BLaER1 treated with 17β-estradiol and CSF1 and Interleukin-3, amounts not matched to agents 10 nM and 100 nM (cell line): ENCODE data around the gene SKI.

Experiments used
- H3K27ac ChIP-seq, 11 experiments: shearing (Covaris generic); formaldehyde crosslinking; 2 replicates each; pipeline ENCODE4 v1.8.1; 2022
- H3K27me3 ChIP-seq, 11 experiments: shearing (Covaris generic); formaldehyde crosslinking; 2 replicates each; pipeline ENCODE4 v1.8.1; 2022
- H3K36me3 ChIP-seq, 11 experiments: shearing (Covaris generic); formaldehyde crosslinking; 2 replicates each; pipeline ENCODE4 v1.8.1; 2022
- H3K4me1 ChIP-seq, 10 experiments: shearing (Covaris generic); formaldehyde crosslinking; 2 replicates each; pipeline ENCODE4 v1.8.1; 2022
- H3K4me2 ChIP-seq, 11 experiments: shearing (Covaris generic); formaldehyde crosslinking; 2 replicates each; pipeline ENCODE4 v1.8.1; 2022
- H3K4me3 ChIP-seq, 10 experiments: shearing (Covaris generic); formaldehyde crosslinking; 2 replicates each; pipeline ENCODE4 v1.8.1; 2022
- H3K9ac ChIP-seq, 11 experiments: shearing (Covaris generic); formaldehyde crosslinking; 2 replicates each; pipeline ENCODE4 v1.8.1; 2022
- H3K9me3 ChIP-seq, 11 experiments: shearing (Covaris generic); formaldehyde crosslinking; replicated peaks in 1 of 11; 2 replicates each; pipeline ENCODE4 v1.8.1; 2022
- H4K20me1 ChIP-seq, 11 experiments: shearing (Covaris generic); formaldehyde crosslinking; 2 replicates each; pipeline ENCODE4 v1.8.1; 2022
- Cebpa-rat ChIP-seq, 11 experiments: shearing (Covaris generic); IDR thresholded peaks; 2 replicates each; pipeline ENCODE4 v1.8.1; 2022

The SKI gene

DNA sequence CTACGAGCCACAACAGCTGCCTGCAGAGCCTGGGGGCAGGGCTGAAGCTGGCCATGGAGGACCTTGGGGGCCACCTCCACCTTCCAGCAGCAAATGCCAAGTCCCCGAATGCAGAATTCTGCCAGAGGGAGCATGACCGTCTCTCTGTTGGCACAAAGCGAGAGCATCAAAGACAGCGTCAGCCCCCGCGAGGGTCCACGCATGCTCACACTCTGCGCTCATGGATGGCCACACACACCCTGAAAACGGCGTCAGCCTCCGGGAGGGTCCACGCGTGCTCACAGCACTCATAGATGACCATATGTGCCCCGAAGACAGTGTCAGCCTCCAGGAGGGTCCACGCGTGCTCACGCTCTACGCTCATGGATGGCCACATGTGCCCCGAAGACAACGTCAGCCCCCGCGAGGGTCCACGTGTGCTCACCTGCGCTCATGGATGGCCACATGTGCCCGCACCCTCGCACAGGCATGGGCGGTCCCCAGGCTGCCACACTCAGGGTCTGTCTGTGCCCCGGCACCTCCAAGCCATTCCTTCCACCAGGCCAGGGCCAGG lies 116.7 kb downstream of the SKI start:
- H3K27ac ChIP-seq: no peak overlapping the region
- peaks cover 0 to 7% (median 2%) of the 10 kb centered on the region in 10 experiments; a peak in 7 of 20 replicates for H3K4me1 ChIP-seq
- H3K36me3 ChIP-seq: no peaks in the 10 kb centered on the region
- no peak overlapping the region for H3K9ac ChIP-seq
- no peak for TF ChIP-seq Cebpa-rat (IDR thresholded peaks at IDR 0.05)
- no peaks in the 10 kb centered on the region; a peak in 4 of 22 replicates for H4K20me1 ChIP-seq
- no peak overlapping the region for H3K4me2 ChIP-seq
- no peaks in the 10 kb centered on the region; a peak in 1 of 22 replicates for H3K27me3 ChIP-seq
- H3K9me3 ChIP-seq: no peaks in the 10 kb centered on the region
- no peak overlapping the region for H3K4me3 ChIP-seq

DNA sequence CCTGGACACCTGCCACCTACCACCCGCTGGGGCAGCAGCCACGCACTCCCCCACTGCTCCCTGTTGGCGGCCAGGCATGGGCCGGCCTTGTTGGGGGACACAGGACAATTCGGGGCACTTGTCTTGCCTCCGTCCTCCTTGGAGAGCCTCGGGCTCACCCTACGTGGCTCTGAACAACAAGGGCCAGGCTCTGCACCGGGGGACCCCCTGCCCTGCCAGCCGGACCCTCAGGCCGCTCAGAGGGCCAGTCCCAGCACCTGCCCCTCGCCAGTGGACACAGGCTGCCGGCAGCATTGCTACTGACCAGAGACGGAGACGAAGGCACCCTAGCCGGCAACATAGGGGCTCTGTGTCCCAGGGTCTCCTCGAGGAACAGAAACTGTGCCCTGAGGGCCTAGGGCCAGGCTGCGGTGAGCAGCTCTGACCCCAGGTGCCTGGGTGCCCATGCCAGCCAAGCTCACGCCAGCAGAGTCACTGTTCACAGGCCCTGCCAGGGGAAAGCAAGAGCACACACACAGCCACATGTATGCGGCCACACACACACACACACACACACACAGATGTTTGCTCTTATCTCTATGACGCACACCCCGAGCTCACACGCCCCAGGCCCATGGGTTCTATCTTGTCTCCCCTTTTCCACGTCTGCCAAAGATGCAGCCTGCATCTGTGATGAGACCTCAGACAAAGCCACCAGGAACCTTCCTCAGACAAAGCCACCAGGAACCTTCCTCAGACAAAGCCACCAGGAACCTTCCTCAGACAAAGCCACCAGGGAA lies 117.4 kb downstream of the SKI start:
- no peaks in the 10 kb centered on the region for H3K9me3 ChIP-seq
- no peak overlapping the region for H3K4me3 ChIP-seq
- H3K4me2 ChIP-seq: no peak overlapping the region
- H4K20me1 ChIP-seq: peaks cover 0 to under 1% (median 0%) of the 10 kb centered on the region in 11 experiments; a peak in 4 of 22 replicates
- H3K4me1 ChIP-seq: peaks cover 0 to 7% (median 2%) of the 10 kb centered on the region in 10 experiments; a peak in 7 of 20 replicates
- H3K36me3 ChIP-seq: no peaks in the 10 kb centered on the region
- no peaks in the 10 kb centered on the region; a peak in 1 of 22 replicates for H3K27me3 ChIP-seq
- H3K9ac ChIP-seq: no peak overlapping the region
- TF ChIP-seq Cebpa-rat (IDR thresholded peaks at IDR 0.05): no peak
- H3K27ac ChIP-seq: no peak overlapping the region

GRCh38 chr1:2346691-2347408 lies 118.7 kb downstream of the SKI start:
- H3K4me1 ChIP-seq: peaks cover 0 to 8% (median 3%) of the 10 kb centered on the region in 10 experiments; a peak in 8 of 20 replicates
- TF ChIP-seq Cebpa-rat (IDR thresholded peaks at IDR 0.05): no peak
- peaks cover 0 to 10% (median 0%) of the 10 kb centered on the region in 11 experiments; a peak in 5 of 22 replicates for H3K27me3 ChIP-seq
- no peaks in the 10 kb centered on the region for H3K9me3 ChIP-seq
- H4K20me1 ChIP-seq: peaks cover 0 to 6% (median 0%) of the 10 kb centered on the region in 11 experiments; a peak in 4 of 22 replicates
- H3K4me2 ChIP-seq: no peak overlapping the region; a peak in 1 of 22 replicates
- H3K27ac ChIP-seq: no peak overlapping the region
- no peaks in the 10 kb centered on the region for H3K36me3 ChIP-seq
- no peak overlapping the region for H3K4me3 ChIP-seq
- no peak overlapping the region for H3K9ac ChIP-seq

DNA sequence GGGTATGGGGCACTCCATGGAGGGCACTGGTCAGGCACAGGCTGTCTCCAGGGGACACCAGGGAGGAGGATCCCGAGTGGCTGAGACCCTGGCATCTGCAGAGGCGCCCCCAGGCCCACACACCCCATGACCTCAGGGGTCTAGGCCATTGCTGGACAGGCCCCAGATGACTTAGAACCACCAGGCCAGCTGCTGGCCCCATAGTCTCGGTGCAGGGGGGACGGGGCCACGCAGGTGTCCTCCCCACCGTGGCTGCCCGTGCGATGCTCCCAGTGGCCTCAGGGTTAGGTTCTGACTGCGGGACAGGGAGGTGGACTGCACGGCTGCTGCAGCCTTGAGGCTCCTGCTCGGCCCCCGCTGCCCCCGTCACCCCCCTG lies 119.3 kb downstream of the SKI start:
- no peak overlapping the region for H3K4me2 ChIP-seq
- no peak overlapping the region for H3K4me3 ChIP-seq
- TF ChIP-seq Cebpa-rat (IDR thresholded peaks at IDR 0.05): no peak
- no peak overlapping the region for H3K9ac ChIP-seq
- H4K20me1 ChIP-seq: peaks cover 0 to 10% (median 0%) of the 10 kb centered on the region in 11 experiments; a peak in 6 of 22 replicates
- no peaks in the 10 kb centered on the region for H3K9me3 ChIP-seq
- H3K4me1 ChIP-seq: peaks cover 0 to 13% (median 8%) of the 10 kb centered on the region in 10 experiments; a peak in 16 of 20 replicates
- H3K36me3 ChIP-seq: no peaks in the 10 kb centered on the region
- H3K27me3 ChIP-seq: peaks cover 0 to 11% (median 0%) of the 10 kb centered on the region in 11 experiments; a peak in 5 of 22 replicates
- no peak overlapping the region for H3K27ac ChIP-seq

- TF ChIP-seq Cebpa-rat (IDR thresholded peaks at IDR 0.05): no peak
- Histone ChIP-seq H3K9me3 (no peaks in the 10 kb centered on the region), H3K27ac (no peak overlapping the region), H3K9ac (no peak overlapping the region), H3K36me3 (no peaks in the 10 kb centered on the region), H4K20me1 (peaks cover 0 to 15% (median 0%) of the 10 kb centered on the region in 11 experiments; a peak in 7 of 22 replicates), H3K4me1 (peaks cover 2 to 18% (median 13%) of the 10 kb centered on the region in 10 experiments), H3K4me2 (no peak overlapping the region), H3K27me3 (peaks cover 0 to 11% (median 0%) of the 10 kb centered on the region in 11 experiments; a peak in 5 of 22 replicates), H3K4me3 (no peak overlapping the region)
Measured at GRCh38 chr1:2347896-2348295, 119.8 kb downstream of the SKI start.

DNA sequence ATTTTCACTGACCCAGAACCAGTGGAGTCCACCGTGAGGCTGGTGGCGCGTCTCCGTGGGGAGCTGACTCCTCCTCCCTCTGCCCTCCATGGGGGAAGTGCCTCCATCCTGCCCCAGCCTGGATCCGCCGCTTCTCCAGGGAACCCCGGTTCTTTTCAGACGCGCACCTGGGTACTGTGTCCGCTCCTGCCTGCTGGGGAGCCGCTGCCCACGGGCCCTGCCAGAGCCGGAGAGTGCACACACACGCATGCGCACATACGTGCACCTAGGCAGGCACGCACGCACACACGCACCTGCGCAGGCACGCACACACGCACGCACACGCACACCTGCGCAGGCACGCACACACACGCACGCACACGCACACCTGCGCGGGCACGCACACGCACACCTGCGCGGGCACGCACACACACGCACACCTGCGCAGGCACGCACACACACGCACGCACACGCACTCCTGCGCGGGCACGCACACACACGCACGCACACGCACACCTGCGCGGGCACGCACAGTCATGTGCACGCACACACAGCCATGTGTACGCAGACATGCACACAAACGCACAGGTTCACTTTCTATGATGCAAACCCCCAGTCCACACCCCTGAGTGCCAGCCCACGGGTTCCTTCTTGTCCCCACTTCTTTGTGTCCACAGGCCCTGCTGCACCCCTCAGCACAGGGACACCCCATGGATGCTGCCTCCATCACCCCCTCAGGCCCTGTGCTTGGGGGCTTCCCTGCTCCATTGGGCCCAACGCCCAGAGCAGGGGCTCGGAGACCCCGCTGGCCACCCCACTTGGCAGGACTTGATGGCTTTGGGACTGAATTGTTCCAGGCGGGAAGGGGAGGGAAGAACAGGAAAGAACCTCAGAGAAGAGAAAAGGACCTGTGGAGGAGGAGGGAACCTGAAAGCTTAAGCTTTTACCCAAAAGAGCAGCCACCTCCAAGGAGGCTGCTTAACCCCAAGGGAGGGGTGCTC lies 120.5 kb downstream of the SKI start:
- peaks cover 10 to 20% (median 18%) of the 10 kb centered on the region in 10 experiments for H3K4me1 ChIP-seq
- H3K27ac ChIP-seq: no peak overlapping the region

GRCh38 chr1:2349806-2350205 lies 121.7 kb downstream of the SKI start:
- no peaks in the 10 kb centered on the region for H3K36me3 ChIP-seq
- H3K4me3 ChIP-seq: no peak overlapping the region
- peaks cover 15 to 30% (median 29%) of the 10 kb centered on the region in 10 experiments for H3K4me1 ChIP-seq
- H3K4me2 ChIP-seq: no peak overlapping the region
- no peak overlapping the region for H3K9ac ChIP-seq
- peaks cover 0 to 11% (median 0%) of the 10 kb centered on the region in 11 experiments; a peak in 6 of 22 replicates for H3K27me3 ChIP-seq
- H4K20me1 ChIP-seq: peaks cover 0 to 28% (median 0%) of the 10 kb centered on the region in 11 experiments; a peak in 7 of 22 replicates
- no peak for TF ChIP-seq Cebpa-rat (IDR thresholded peaks at IDR 0.05)
- H3K9me3 ChIP-seq: no peaks in the 10 kb centered on the region
- no peak overlapping the region for H3K27ac ChIP-seq

More for the DNA sequence above, 120.5 kb downstream of the SKI start:
- Histone ChIP-seq H3K36me3 (no peaks in the 10 kb centered on the region), H3K27me3 (peaks cover 0 to 11% (median 0%) of the 10 kb centered on the region in 11 experiments; a peak in 5 of 22 replicates), H4K20me1 (peaks cover 0 to 22% (median 0%) of the 10 kb centered on the region in 11 experiments; a peak in 7 of 22 replicates), H3K4me2 (no peak overlapping the region), H3K9me3 (no peaks in the 10 kb centered on the region), H3K4me3 (no peak overlapping the region), H3K9ac (no peak overlapping the region)
- no peak for TF ChIP-seq Cebpa-rat (IDR thresholded peaks at IDR 0.05)

GRCh38 chr1:2350501-2350900 lies 122.4 kb downstream of the SKI start:
- no peak overlapping the region for H3K27ac ChIP-seq
- peaks cover 0 to 35% (median 0%) of the 10 kb centered on the region in 11 experiments; a peak in 7 of 22 replicates for H4K20me1 ChIP-seq
- H3K9ac ChIP-seq: no peak overlapping the region
- H3K36me3 ChIP-seq: no peaks in the 10 kb centered on the region
- no peak overlapping the region for H3K4me3 ChIP-seq
- peaks cover 0 to 11% (median 0%) of the 10 kb centered on the region in 11 experiments; a peak in 6 of 22 replicates for H3K27me3 ChIP-seq
- H3K4me1 ChIP-seq: peaks cover 15 to 33% (median 30%) of the 10 kb centered on the region in 10 experiments
- TF ChIP-seq Cebpa-rat (IDR thresholded peaks at IDR 0.05): no peak
- no peak overlapping the region for H3K4me2 ChIP-seq
- no peaks in the 10 kb centered on the region for H3K9me3 ChIP-seq
